Subcutaneous adipose tissue (tissue), 4 donors: ENCODE results near the gene EEFSEC. TPM values are rescaled to one million over a fixed set of nuclear protein-coding genes. Genes with fewer than 3 reads are reported as not detected.

Experiments
- CTCF ChIP-seq: fragments of 450-650 bp; IDR thresholded peaks from one replicate; pipeline ENCODE4 v1.5.1; 2016; ENCODE audit warnings: low read depth, mild to moderate bottlenecking, control low read depth, antibody characterized with exemption, moderate library complexity
- total RNA-seq, 4 donors: library from RNA; depleted of rRNA; stranded (reverse); fragments of >200 nt; gene quantifications; one replicate each; pipeline ENCODE4 v1.1.0, GENCODE V29; 2016

Gene EEFSEC
- total RNA-seq, 4 donors from 2014 or later = 13.7 to 26.9 (median 17.4) TPM

- TF ChIP-seq CTCF = no peak
These were observed 43.4 kb downstream of the EEFSEC start for GRCh38 chr3:128196647-128197046.

- no peak for TF ChIP-seq CTCF
These were observed 44.6 kb downstream of the EEFSEC start for GRCh38 chr3:128197855-128198254.

GRCh38 chr3:128198313-128198712 is 45.0 kb downstream of the EEFSEC start:
- no peak for TF ChIP-seq CTCF

DNA sequence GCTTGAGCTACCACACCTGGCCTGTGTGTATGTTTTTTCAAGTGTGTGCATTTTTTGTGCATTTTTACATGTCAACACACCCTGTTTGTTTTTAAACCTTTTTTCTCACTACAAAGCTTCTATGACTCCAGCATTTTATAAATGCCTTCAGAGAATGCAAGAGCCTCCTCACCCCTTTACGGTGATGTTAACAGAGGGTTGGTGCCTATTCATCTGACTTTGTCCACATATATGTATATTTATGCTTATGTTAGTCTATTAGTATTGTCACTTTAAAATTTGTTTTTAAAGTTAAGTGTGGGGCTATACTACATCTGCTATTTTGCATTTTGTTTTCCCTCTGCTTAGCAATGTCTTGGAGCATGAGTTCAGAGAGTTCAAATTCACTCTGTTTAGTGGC is 45.8 kb downstream of the EEFSEC start:
- TF ChIP-seq CTCF = no peak

DNA sequence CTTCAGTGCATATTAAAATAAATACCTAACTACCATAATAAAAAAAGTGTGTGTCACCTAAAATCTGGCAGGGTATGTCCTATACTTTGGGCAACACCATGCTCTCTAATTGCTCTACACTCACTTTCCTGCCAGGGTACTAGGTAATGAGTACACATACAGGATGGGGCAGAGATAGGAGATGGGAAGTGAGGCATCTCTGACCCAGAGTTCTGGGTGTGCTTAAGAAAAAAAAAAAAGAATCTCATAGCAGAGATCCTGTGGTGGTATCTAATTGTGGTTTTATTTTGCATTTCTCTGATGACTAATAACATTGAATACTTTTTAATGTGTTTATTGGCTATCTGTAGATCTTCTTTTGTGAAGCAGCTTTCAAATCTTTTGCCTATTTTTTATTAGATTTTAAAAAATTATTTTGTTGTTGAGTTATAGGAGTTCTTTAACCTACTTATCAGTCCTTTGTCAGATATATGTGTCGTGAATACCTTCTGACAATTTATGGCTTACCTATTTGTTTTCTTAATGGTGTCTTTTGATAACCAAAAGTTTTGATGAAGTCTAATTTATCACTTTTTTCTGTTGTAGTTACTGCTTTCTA is 48.0 kb downstream of the EEFSEC start:
- no peak for TF ChIP-seq CTCF

DNA sequence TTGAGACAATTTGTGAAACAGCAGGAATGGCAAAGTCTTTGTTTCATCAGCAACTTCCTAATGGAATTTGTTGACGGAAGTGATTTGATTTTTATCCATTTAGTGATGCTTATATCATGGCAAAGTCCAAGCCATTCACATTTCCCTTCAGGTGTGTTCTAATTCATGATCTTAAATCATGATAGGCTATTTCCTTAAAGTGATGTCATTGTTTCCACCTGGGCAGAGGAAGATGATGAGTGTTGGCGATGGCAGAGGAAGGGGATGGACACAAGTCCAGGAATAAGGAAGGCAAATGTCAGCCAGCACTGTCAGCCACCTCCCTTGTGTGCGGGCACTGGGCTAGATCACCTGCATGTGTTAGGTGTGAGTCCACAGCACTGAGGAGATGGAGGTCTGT is 49.9 kb downstream of the EEFSEC start:
- no peak for TF ChIP-seq CTCF

DNA sequence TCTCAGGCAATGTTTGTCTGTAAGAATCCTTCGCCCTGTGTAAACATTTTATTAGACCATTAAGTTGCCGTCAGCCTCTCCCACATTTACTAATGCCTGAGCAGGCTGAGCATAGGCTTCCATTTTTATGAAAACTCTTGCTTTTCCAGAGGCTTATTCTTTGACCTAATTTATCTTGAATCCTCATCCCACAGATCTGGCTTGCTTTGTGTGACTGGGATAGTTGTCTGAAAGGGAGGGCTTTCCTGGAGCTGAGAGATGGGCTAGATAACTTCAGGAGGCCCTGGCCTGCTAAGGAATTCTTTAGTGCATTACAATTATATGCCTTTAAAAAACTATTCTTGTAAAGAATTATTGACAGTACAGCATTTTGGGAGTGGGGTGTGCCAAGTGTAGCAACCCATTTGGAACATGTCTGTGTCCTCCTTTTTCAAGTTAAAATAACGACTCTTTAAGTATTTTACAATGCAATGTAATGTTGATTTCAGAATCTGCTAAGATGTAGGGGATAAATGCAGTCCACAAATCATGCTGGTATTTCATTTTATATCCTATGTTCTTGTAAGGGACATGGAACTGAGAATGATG is 52.4 kb downstream of the EEFSEC start:
- no peak for TF ChIP-seq CTCF
